Endothelial cell of coronary artery (primary cell): ENCODE results near the gene GPC6. TPM values are rescaled to one million over a fixed set of nuclear protein-coding genes. Genes with fewer than 3 reads are reported as not detected.

ENCODE experiments used
- total RNA-seq: library from RNA; depleted of rRNA; stranded (reverse); fragments of >200 nt; gene quantifications from 2 replicates; pipeline ENCODE4 v1.2.3, GENCODE V29; 2014

Gene GPC6
- under 0.01 and 0.94 TPM in 2 replicates for total RNA-seq

GRCh38 chr13:93226623-93227279 is at the start of gene GPC6:
Gene GPC6 (plus strand): TSS chr13:93226807.

